SH-SY5Y (cell line): ENCODE measurements around the gene UBE3B.

Experiments used
- GATA2 ChIP-seq: IDR thresholded peaks from 2 replicates; pipeline ENCODE4 v1.6.1; 2011; ENCODE audit warnings: mild to moderate bottlenecking, low read depth, low read length
- GATA3 ChIP-seq: IDR thresholded peaks from 2 replicates; pipeline ENCODE4 v1.6.1; 2011; ENCODE audit warnings: low read depth, mild to moderate bottlenecking, low read length, moderate library complexity

Gene UBE3B

GRCh38 chr12:109481863-109482262 is 4.4 kb downstream of the UBE3B start:
- TF ChIP-seq GATA3 = no peak
- TF ChIP-seq GATA2 = no peak

- no peak for TF ChIP-seq GATA3
- no peak for TF ChIP-seq GATA2
These were observed 5.1 kb downstream of the UBE3B start for GRCh38 chr12:109482491-109482890.

GRCh38 chr12:109482894-109483293 is 5.5 kb downstream of the UBE3B start:
- TF ChIP-seq GATA2 = no peak
- TF ChIP-seq GATA3 = no peak

GRCh38 chr12:109483346-109483745 is 5.9 kb downstream of the UBE3B start:
- TF ChIP-seq GATA3 (no peak), GATA2 (no peak)

GRCh38 chr12:109485201-109485600 is 7.8 kb downstream of the UBE3B start:
- no peak for TF ChIP-seq GATA2
- no peak for TF ChIP-seq GATA3

GRCh38 chr12:109487181-109488050 is 10.0 kb downstream of the UBE3B start:
- TF ChIP-seq GATA2 = no peak
- TF ChIP-seq GATA3 = no peak

GRCh38 chr12:109488051-109488665 is 10.7 kb downstream of the UBE3B start:
- TF ChIP-seq GATA3 (no peak), GATA2 (no peak)

- TF ChIP-seq GATA3 = no peak
These were observed 11.9 kb downstream of the UBE3B start for GRCh38 chr12:109489016-109489954.

- TF ChIP-seq GATA2 (no peak), GATA3 (no peak)
These were observed 12.6 kb downstream of the UBE3B start for GRCh38 chr12:109489955-109490565.

DNA sequence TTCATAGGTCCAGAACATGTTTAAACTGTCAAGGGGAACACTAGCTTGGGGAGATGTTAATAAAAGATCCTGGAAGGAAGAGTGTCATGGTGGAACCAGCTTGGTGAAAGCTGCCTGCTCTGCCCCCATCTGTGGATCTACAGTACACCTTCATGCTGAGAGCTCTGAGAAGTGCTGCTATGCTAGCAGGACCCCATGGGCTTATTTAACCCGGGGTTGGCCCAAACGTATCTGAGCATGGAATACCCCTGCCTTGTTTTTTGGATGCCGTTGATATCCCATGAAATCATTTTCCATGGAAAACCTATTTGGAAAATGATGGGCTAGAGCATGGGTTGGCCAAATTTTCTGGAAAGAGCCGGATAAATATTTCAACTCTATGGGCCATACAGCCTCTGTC is 14.2 kb downstream of the UBE3B start:
- TF ChIP-seq GATA2 (no peak), GATA3 (no peak)

- TF ChIP-seq GATA2 = no peak
- no peak for TF ChIP-seq GATA3
These were observed 14.9 kb downstream of the UBE3B start for GRCh38 chr12:109492371-109492770.

GRCh38 chr12:109493090-109493489 is 15.7 kb downstream of the UBE3B start:
- TF ChIP-seq GATA2 (no peak), GATA3 (no peak)

DNA sequence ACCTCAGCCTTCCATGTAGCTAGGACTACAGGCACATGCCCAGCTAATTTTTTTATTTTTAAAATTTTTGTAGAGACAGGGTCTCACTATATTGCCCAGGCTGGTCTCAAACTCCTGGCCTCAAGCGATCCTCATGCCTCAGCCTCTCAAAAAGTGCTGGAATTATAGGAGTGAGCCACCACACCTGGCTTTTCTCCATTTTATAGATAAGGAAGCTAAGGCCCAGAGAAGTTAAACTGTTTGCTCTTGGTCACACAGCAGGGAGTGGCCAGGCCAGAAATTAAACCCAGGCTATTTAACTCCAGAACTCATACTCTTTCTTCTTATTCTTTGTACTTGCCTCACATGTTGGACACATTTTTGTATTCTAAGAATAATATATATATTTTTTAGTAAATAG is 16.5 kb downstream of the UBE3B start:
- no peak for TF ChIP-seq GATA3
- TF ChIP-seq GATA2 = no peak
